ENCODE data around the gene NMB.
"Not testable (repeated sequence)": the region's sequence is repeated elsewhere in the genome, so short reads cannot be mapped to it uniquely, and the experiment has no call there.

NMB gene

DNA sequence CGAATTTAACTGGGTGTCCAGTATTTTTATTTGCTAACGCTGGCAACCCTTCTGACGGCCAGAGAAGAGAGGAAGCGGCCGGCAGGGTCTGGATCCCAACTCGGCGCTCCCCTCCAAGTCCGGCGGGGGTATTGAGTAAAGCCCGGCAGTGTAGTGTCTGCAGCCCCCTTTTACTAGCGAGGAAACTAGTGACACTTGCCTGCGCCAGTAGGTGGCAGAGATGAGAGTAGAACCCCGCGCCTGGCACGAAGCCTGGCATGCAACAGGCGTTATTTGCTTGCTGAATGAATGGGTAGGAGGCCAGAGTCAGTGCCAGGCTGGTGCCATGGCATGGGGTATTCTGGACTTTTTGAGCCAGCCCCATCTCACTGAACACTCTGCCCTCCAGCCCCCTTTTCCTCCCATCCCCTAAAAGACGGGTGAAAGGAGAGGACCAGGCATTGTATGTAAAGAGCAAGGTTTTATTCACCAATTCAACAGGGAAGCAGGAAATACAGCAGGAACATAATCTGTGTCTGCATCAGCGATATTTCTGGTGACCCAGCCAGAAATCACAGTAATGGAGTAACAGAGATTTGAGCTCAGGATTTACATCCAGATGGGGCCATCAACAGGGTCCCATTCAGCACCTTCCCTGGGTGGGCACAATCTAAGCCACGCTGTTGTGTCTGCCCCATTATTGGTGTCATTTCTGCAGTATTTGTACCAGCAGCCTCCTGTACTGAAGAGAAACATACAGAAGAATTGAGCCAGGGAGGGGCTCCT, 3.1 kb downstream of the NMB start:
- peak; percentile 47 for DNase-seq

DNA sequence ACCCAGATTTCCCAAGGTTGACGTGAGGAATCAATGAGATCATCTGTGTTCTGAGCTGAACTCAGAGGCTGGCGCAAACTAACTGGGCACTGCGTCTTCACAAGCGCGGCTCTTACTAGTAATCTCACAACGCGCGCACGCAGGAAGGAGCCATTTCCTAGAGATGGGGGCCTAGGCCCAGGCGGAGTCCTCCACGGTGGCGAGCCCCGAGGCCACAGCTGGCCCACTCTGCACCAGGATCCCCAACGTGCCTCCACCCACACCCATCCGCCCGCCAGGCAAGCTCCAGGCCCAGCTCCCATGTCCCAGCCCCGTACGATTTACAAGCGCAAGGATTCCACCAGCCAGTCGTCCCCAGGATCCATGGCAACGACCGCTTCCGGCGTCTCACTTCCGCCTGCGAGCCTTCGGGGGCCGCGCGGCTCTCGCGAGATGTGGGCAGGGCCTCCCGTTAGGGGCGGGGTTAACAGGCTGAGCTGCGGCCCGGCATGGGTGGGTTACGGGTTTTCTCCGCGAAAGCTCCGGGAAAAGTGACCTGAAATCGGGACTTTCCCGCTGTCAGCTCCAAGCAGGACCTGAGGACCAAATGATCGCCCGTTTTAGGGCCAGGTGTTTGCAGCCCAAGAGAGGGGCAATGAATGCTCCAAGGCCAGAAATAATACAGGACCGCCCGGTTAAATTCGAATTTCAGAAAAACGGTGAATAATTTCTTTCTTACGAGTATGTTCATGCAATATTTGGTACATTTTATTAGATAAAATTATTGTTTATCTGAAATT, 3.9 kb downstream of the NMB start, which contains the start of gene WDR73:
Gene WDR73 (minus strand): TSS at position 374 of the 779 bp plus-strand sequence. CDS start 9 bp downstream, at position 365.
- peak; percentile 67 for DNase-seq

DNA sequence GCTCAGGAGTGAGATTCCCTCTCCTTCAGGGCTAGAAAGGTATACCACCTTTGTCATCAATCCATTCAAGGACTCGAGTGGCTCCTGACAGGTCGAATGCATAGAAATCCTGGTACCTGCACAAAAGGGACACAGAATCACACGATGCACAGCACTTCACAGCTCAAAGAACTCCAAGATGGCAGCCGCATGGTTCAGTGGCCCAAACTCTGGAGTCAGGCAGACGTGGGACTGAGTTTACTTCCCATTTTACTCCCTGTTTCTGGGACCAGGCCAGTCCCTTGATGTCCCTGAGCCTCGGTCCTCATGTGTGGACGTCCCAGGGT, 4.5 kb downstream of the NMB start:
- no peak for DNase-seq

DNA sequence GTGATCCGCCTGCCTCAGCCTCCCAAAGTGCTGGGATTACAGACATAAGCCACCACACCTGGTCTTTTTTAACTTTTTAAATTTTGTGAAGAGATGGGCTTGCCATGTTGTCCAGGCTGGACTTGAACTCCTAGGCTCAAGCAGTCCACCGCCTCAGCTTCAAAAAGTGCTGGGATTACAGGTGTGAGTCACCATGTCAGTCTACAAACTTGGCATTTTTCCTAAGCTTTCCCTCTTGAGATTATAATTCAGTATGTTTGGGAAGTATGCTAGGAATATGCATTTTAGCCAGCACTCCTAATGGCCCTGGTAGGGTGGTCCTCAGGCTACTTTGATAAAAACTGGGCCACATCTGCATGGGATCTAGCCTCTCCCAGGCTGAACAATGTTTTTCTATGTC, 8.3 kb downstream of the NMB start:
- no peak for DNase-seq

- no peak for DNase-seq
These were observed 9.5 kb downstream of the NMB start for GRCh38 chr15:84648539-84648938.

- no peak for DNase-seq
These were observed 10.3 kb downstream of the NMB start for GRCh38 chr15:84647726-84648125.

GRCh38 chr15:84645997-84646396, 12.0 kb downstream of the NMB start:
- no peak for DNase-seq

GRCh38 chr15:84645496-84645895, 12.5 kb downstream of the NMB start:
- DNase-seq: no peak

GRCh38 chr15:84643838-84644237, 14.2 kb downstream of the NMB start:
- no peak for DNase-seq

DNA sequence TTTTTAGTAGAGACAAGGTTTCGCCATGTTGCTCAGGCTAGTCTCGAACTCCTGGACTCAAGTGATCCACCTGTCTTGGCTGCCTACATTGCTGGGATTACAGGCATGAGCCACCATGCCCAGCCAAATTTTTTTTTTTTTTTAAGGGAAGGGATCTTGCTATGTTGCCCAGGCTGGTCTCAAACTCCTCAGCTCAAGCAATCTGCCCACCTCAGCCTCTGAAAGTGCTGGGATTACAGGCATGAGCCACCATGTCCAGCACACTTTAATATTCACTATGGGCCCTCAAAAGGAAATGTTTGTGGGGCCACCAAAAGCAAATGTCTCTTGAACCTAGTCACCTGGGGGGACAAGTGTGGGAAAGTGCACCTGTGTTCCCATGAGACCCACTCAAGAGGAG, 15.4 kb downstream of the NMB start:
- DNase-seq: not testable (repeated sequence)

DNA sequence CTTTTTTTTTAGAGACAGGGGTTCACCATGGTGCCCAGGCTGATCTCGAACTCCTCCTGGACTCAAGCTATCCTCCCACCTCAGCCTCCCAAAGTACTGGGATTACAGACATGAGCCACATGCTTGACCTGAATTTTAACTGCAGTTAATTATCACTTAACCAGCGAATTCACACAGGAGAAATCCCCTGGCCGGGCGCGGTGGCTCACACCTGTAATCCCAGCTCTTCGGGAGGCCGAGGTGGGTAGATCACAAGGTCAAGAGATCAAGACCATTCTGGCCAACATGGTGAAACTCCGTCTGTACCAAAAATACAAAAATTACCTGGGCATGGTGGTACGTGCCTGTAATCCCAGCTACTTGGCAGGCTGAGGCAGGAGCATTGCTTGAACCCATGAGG, 16.1 kb downstream of the NMB start:
- DNase-seq: not testable (repeated sequence)

DNA sequence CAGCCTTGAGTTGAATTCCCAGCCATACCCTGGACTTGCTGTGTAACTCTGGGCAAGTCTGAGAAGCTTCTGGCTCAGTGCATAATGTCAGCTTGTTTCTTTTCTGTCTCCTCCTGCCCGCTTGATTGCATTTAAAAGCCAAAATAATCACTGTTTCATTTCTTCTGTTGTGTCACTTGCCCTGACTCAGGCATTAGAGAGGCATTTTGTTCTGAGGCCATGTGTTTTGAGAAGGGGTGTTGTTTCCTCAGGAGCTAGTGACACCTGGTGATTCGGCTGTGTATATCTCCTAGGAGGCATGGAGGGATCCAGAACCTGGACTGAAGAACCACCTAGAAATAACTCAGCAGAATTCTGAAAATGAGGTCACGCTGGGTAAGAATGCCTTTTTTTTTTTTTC, 19.9 kb downstream of the NMB start:
- DNase-seq: no peak

DNA sequence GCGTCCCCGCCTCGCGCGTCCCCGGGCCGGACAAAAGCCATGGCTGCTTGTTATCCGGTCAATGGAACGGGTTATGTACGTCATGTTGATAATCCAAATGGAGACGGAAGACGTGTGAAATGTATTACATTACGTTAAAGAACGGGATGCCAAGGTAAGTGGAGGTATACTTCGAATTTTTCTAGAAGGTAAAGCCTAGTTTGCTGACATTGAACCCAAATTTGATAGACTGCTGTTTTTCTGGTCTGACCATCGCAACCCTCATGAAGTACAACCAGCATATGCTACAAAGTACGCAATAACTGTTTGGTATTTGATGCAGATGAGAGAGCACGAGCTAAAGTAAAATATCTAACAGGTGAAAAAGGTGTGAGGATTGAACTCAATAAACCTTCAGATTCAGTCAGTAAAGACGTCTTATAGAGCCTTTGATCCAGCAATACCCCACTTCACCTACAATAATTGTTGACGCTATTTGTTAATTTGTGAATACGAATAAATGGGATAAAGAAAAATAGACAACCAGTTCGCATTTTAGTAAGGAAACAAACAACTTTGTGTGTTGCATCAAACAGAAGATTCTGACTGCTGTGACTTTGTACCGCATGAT, 23.7 kb downstream of the NMB start:
- DNase-seq: no peak

- peak; percentile 3 for DNase-seq
These were observed 24.4 kb downstream of the NMB start for GRCh38 chr15:84633311-84634227.

DNA sequence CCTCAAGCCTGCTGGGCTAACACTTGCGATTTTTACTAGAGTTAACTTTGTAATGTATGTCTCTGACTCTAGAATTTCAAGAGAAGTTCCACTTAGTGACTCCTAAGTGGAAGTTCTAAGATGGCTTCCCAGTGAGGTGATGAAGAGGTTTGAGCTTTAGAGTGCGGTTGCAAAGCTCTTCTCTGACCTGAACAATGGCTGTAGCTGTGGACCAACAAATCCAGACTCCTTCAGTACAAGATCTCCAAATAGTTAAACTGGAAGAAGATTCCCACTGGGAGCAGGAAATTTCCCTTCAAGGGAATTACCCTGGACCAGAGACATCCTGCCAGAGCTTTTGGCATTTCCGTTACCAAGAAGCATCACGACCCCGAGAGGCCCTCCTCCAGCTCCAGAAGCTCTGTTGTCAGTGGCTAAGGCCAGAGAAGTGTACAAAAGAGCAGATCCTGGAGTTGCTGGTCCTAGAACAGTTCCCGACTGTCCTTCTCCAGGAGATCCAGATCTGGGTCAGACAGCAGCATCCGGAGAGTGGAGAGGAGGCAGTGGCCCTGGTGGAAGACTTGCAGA, 26.2 kb downstream of the NMB start:
- DNase-seq: no peak

GRCh38 chr15:84629033-84629432, 29.0 kb downstream of the NMB start:
- DNase-seq: no peak

GRCh38 chr15:84625123-84625522, 32.9 kb downstream of the NMB start:
- no peak for DNase-seq

GRCh38 chr15:84624359-84624758, 33.6 kb downstream of the NMB start:
- DNase-seq: no peak

GRCh38 chr15:84621358-84621979, 36.5 kb downstream of the NMB start:
- no peak for DNase-seq

DNA sequence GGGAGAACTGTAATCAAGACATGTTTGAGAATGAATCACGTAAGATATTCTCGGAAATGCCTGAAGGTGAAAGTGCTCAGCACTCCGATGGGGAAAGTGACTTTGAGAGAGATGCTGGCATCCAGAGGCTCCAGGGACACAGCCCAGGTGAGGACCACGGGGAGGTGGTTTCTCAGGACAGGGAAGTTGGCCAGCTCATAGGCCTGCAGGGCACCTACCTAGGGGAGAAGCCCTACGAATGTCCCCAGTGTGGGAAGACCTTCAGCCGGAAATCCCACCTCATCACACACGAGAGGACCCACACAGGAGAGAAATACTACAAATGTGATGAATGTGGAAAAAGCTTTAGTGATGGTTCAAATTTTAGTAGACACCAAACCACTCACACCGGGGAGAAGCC, 37.4 kb downstream of the NMB start:
- no peak for DNase-seq

DNA sequence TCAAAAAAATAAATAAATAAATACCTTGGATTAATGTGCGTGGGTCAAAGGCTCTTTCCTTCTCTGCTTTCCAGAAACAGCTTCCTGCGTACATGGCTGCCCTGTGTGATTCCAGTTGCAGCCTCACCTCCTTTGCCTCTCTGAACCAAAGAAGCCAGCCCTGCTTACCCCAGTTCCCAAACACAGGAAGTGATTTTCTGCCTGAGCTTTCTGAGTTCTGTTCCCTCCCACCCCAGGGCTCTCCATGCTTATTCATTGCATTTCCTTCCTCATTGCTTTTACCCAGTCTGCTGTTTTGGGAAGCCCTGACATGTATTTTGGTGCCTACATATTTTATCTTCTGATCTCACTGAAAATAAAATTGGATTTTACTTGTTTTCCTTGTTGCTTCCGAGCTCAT, 41.8 kb downstream of the NMB start:
- DNase-seq: no peak

- no peak for DNase-seq
These were observed 46.4 kb downstream of the NMB start for GRCh38 chr15:84611631-84612030.

All from DMS153 (cell line).